HG03159 (cell line): ENCODE results near the gene OR7A5.
"Not testable (repeated sequence)": the region's sequence is repeated elsewhere in the genome, so short reads cannot be mapped to it uniquely, and the experiment has no call there.

ENCODE experiments used
- ATAC-seq: cut with Tn5 transposase; IDR thresholded peaks from one replicate; pipeline ENCODE4 v1.9.1; 2021; ENCODE audit warnings: mild to moderate bottlenecking, moderate library complexity; ENCODE audit not compliant: unreplicated experiment

Gene OR7A5

DNA sequence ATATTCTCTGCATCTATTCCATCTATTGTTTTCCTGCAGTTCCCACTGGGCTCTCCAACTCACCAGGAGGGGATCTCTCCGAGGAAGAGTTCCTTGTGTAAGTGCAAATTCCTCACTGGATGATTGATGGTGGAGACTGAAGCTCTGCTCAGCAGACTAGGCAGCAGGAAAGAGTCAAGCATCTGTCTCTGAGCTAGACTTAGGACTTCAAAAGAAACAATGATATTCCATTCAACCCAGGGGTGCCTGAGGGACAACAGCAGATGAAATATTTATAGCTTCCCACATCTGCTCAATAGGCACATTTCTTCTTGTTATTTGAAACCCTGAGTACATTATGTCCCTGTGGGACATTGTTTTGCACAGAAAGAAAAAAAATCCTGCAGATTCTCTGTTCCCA is at the start of gene OR7A5, which contains the start of gene OR7C1:
Gene OR7A5, minus strand, starts transcription at position 175 of the 400 bp plus-strand sequence. CDS start 6,944 bp downstream, outside the sequence.
Gene OR7C1, minus strand, starts transcription at position 175 of the 400 bp plus-strand sequence. CDS start 35,049 bp downstream, outside the sequence.
- ATAC-seq: no peak

DNA sequence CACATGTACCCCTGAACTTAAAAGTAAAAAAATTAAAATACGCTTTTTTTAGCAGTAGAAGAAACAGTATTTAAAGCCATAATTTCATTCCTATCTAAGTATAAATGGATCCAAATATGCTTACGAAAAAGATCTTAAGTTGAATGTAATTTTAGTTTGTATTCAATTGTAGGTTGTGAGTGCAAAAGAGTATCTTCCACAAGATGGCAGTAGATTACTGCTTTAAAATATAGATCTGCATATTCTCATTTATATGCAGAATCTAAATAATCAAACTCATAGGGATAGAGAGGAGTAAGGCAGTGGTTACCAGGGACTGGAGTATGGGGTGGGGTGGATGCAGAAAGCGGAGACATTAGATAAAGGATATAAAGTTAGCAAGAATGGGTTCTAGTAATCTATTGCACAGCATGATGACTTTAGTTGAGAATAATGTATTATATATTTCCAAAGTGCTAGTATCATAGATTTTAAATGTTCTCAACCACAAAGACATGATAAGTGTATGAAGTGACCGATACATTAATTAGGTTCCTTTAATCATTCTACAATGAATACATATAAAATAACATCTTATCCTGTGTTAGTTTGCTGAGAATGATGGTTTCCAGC is 36.7 kb upstream of the OR7A5 start:
- no peak for ATAC-seq

DNA sequence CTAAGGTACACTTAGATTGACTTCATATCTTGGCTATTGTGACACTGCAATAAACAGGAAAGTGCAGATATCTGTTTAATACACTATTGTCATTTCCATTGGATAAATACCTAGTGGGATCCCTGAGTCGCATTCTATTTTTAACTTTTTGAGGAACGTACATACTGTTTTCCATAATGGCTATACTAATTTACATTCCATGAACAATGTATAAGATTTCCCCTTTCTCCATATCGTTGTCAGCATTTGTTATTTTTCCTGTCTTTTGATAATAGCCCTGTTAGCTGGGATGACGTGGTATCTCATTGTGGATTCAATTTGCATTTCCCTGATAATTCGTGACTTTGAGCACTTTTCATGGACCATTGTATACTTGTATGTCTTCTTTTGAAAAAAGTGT is 33.5 kb upstream of the OR7A5 start:
- ATAC-seq: no peak

DNA sequence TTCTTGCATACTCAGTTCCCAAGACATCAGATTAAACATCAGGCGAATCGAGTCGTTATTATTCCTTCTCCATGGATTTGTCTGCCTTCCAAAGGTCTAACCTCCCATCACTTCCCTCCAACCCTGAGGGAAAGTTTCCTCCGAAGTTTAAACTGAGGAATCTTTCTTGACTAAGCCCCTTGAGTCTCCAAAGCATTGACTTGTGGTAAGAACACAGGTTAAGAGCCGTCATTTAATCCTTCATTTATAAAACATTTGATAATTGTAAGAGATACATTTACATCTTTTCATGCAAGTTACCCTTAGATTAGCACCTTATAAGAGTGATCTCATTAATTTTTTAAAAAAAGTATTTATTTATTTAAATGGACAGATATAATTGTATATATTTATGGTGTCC is 13.8 kb upstream of the OR7A5 start, which contains the start of gene OR7A10:
Gene OR7A10, minus strand, starts transcription at position 101 of the 400 bp plus-strand sequence. CDS start 7,045 bp downstream, outside the sequence.
- ATAC-seq: no peak

DNA sequence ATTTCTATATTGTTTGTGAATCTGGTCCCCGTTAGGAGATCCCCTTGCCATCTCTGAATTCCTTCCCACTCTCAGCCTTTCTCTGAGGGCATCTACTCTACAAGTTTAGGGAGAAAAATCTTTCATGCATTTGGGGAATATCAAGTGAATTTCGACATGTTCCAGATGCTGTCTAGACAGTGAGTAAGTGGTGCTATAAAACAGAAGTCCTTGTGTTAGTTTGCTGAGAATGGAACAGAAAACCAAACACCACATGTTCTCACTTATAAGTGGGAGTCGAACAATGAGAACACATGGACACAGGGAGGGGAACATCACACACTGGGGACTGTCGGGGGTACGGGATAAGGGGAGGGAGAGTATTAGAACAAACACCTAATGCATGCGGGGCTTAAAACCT is 8.6 kb upstream of the OR7A5 start:
- no peak for ATAC-seq

DNA sequence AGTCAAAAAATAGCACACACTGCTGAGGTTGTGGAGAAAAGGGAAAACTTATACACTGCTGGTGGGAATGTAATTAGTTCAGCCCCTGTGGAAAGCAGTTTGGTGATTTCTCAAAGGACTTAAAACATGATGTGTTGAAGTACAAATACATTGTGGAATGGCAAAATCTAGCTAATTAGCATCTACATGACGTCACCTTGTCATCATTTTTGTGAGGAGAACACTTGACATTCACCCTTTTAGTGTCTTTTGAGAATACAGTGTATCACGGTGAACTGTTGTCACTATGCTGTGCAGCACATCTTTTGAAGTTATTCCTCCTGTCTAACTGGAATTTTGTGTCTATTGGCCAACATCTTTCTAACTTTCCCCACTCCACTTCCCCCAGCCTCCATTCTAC is 8.2 kb upstream of the OR7A5 start:
- no peak for ATAC-seq

DNA sequence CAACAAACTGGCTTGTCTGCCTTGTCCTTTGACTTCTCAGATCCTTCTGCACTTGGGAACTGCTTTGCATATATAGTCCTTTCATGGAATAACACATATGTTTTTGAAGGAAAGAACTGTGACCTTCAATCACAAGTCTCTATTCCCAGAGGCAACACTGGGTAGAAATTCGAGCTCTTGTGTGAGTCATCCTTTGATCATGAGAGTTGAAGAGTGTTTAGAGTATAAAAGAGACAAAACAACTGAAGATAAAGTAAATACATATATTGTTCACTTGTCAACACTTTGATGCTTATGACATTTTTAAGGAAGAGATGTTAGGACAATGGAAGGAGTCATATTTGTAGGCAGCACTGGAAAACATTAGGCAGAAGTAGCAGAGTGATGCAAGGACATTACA is 5.2 kb upstream of the OR7A5 start:
- ATAC-seq: no peak

DNA sequence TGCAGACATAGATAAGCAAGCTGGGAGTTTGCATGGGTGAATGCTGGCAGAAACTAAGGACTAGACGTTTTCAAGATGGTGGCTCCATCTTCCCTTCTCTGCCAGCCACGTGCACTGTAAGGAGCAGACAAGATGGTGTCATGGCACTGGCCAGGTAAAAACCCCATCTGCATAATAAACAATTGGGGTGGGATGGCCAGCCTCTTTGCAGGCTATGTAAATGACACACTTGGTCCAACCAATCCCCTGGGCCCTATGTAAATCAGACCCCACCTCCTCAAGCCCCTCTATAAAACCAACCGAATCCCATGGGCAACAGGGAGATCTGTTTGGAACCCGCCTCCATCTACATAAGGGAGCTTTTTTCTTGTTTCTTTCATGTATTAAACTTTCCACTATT is 2.4 kb upstream of the OR7A5 start:
- ATAC-seq: no peak

DNA sequence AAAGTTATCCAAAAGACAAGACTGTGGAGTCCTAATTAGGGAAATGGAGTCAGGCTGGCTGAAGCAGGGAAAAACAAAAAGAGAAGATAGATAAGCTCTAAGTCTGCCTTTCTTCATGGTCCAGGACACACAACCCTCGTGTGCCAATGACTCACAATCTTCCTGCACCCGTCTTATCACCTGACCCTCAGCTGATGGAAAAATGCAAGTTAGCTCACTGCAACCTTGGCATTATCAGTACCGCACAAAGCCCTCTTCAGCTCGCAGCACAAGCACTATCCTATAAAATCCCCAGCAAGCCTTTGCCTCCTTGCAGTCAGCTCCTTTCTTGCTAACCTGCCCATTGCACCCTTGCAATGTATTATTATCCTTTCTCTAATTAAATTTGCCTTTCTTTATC is 4.3 kb downstream of the OR7A5 start:
- ATAC-seq: no peak

DNA sequence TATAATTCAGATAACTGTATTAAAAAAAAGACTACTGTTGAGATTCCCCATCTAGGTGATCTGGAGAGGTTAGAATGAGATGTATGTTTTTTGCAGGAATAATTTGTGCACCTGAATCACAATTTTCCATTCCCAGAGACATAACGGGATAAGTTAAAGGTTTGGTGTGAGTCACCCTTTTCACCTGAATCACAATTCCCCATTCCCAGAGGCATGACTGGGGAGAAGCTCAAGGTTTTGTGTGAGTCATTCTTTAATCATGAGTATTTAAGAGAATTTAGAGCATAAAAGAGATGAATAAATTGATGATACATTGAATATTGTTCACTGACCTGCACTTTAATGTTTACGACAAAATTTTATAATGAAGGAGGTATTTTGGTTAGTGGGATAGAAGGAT is 9.0 kb downstream of the OR7A5 start:
- ATAC-seq: no peak

DNA sequence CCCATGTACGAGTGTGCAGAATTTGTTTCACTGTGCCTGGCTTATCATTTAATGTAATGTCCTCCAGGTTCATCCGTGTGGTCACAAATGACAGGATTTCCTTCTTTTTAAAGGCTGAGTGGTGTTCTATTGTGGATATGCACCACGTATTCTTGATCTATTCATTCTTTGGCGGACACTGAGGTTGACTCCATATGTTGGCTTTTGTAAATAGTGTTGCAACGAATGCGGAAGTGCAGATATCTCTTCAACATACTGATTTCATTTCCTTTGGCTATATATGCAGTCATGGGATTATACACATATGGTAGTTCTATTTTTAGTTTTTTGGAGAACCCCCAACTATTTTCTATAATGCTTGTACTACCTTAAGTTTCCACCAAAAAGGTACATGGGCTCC is 13.0 kb downstream of the OR7A5 start:
- no peak for ATAC-seq

DNA sequence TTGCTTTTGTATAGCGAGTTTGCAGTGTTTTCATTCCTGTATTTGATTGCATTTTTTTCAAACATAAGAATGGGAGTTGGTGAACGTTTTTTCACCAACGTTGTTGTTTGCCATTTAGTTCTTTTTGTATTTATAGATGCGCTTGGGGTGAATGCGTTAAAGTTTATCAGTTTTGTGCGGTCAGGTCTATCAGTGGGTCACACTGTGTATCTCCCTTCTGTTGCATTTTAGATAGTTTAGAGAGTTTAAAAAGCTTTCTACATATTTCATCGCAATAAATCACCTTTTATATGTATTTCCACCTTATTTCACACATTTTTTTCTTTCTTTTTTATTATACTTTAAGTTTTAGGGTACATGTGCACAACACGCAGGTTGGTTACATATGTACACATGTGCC is 16.4 kb downstream of the OR7A5 start:
- no peak for ATAC-seq

DNA sequence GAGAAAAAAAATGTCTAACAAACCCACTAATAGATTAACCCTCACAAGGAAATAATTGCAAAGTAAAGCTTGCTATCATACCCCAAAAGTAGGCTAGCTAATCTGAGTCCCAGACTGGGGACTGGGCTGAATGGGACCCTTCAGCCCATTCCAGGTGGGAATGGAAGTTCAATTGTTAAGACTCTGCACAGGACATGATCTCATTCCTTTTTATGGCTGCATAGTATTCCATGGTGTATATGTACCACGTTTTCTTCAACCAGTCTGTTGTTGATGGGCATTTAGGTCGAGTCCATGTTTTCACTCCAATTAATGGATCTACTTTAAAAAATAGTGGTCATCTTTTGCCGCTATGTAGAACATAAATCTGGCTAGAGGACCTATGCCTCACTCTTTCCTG is 17.9 kb downstream of the OR7A5 start:
- no peak for ATAC-seq

DNA sequence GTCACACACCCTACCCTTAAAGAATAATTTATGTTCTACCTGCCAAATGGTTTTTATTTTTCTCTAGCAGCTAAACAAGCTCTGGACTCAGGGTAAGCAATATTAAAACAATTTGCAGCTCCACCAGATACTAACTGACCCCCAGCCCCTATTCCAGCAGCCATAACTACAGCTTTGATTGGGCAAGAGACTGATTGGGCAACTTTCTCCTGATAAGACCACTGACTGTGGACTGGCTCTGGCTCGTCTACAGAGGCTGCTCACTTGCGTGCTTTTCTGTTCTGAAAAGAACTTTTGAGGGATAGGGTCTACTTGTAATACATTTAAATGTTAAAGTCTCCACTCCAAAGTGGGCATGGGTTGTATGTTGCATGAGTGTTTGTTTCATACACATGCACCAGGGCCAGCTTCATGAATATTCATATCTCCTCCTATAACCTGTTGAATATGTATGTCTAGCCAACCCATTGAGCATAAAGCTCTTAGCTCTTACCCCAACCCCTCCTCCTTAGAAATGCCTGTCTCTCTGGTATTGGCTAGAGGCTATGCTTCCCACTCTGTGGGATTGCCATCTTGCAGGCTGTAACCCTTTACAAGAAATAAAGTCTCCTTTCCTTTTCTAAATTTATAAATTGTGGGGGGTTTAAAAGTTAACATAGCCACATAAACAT is 19.9 kb downstream of the OR7A5 start:
- ATAC-seq: no peak

DNA sequence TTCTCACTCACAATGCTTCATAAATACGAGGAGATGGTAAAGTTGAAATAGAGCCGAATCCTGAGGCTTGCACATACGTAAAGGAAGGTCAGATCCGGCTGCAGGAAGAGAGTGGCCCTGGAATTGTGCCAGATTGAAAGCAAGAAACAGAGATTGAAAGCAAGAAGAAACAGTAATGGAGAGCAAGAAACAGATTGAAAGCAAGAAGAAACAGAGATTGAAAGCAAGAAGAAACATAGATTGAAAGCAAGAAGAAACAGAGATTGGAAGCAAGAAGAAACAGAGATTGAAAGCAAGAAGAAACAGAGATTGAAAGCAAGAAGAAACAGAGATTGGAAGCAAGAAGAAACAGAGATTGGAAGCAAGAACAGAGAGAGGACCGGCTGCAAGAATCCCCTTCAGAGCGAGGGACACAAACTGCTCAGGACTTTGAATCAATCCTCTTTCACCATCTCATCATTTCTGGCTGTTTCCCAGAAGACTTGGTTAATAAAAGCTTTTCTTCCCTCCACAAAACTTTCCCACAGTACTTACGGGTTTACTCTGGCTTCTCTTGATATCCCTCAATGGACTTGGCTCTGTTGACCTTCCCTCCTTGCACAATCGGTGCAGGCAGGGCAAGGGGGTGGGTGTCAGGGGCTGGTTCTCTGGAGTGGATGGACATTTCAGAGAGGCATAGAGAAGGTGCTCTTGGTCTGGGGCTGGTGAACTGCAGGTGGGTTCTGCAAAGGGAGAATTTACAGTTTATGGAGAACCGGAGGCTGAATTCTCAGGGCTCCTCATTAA is 25.5 kb downstream of the OR7A5 start:
- no peak for ATAC-seq

DNA sequence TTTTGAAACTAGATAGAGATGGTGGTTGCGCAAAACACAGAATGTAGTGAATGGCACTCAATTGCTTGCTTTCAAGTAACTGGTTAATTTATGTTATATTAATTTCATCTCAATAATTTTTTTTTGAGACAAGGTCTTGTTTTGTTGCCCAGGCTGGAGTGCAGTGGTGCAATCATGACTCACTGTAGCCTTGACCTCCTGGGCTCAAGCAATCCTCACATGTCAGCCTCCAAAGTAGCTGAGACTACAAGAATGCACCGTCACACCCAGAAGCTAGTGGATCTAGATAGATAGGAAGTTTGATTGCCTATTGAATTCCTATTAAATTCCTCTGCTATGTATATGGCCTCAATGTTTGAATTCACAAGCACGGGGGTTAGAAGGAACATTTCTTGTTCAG is 30.2 kb downstream of the OR7A5 start:
- no peak for ATAC-seq

DNA sequence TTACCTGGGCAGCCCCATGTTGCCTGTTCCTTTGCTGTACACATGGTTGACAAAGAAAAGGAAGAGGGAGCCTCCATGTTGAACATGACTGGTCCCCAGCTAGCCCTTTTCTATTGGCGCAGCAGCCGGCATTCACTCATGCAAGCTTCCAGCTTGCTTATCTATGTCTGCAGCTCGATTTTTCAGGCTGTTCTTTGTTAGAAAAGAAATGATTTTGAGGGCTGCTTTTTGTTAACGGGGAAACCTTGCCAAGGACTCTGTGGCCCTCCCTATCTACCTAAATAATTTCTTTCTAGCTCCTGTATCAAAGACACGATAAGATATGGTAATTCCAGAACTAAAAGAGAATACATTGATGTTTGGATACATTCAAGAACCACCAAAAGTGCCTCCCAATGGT is 36.2 kb downstream of the OR7A5 start:
- no peak for ATAC-seq

DNA sequence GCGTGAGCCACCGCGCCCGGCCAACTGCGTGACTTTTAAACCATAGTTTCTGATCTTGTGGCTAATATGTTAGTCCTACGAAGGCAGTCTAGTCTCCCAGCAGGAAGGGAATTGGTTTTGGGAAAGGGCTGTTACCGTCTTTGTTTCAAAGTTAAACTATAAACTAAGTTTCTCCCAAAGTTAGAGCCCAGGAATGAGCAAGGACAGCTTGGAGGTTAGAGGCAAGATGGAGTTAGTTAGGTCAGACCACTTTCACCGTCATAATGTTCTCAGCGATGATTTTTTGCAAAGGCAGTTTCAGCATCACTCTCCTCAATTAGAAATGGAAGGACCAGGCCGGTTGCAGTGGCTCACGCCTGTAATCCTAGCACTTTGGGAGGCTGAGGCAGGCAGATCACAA is 39.0 kb downstream of the OR7A5 start:
- ATAC-seq: no peak

DNA sequence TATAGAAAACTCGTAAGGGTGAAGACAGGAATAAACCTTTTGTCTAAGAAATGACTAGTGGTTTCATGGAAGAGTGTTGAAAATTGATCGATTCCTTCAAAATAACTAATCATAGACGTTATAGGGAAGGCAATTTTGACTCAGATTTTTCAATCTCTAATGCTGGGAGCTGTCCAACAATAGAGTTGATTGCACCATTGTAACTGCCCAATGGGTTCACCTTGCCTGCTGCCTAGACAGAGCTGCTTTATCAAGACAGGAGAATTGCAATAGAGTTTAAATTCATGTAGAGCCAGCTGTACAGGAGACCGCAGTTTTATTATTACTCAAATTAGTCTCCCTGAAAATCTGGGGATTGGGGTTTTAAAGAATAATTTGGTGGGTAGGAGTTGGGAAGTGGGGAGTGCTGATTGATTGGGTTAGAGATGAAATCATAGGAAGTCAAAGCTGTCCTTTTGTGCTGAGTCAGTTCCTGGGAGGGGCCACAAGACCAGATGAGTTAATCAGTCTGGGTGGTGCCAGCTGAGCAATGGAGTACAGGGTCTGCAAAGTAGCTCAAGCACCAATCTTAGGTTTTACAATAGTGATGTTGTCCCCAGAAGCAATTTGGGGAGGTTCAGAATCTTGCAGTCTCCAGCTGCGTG is 39.8 kb downstream of the OR7A5 start:
- ATAC-seq: no peak

DNA sequence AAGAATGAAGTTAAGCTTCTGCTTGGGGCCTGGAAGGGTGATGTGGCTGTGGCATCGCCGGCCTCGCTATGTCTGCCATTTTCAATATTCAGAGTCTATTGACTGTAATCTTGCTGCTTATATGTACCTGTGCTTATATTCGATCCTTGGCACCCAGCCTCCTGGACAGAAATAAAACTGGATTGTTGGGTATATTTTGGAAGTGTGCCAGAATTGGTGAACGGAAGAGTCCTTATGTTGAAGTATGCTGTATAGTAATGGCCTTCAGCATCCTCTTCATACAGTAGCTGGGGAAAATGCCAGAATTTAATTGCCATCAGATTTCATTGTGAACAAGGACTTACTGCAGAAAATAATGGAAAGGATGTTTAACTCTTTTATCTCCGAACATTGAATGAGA is 42.7 kb downstream of the OR7A5 start:
- ATAC-seq: not testable (repeated sequence)

DNA sequence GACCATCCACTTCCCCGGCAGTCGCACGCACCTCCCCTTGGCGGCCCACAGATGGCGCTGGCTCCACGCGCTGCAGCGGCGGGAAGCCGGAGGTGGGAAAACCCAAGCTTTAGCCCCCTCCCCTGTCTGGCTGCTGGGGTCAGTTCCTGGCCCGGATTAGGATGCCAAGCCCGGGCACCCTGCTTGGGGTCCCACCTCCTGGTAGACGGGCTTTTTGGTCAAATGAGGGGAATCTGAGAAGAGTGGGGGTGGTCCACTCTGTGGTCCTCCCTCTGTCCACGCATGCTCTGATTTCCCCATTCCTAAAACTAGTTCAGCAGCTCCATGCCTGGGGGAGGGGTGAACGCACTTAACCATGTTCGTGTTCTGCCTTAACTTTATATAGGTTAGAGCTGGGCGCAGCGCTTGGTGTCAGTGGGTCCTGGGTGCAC is 48.5 kb downstream of the OR7A5 start:
- ATAC-seq: no peak
